Coronary artery (tissue), 2 donors: ENCODE results near the gene TOX4.

Experiments used
- DNase-seq: peaks from one replicate; pipeline ENCODE4 v3.0.0-alpha.2; 2017; ENCODE audit warnings: low spot score
- H3K27ac ChIP-seq, 2 donors: fragments of 200-600 bp; sonication (generic); one replicate each; pipeline ENCODE4 v1.5.1; 2016 to 2019
- H3K4me3 ChIP-seq: fragments of 200-600 bp; sonication (generic); 2 replicates; pipeline ENCODE4 v1.5.1; 2016; ENCODE audit warnings: mild to moderate bottlenecking, moderate library complexity
- TF ChIP-seq, protein P1 (sequence below): fragments of 200-600 bp; sonication (generic); IDR thresholded peaks from one replicate; pipeline ENCODE4 v1.5.1; 2019; ENCODE audit warnings: antibody characterized with exemption

Gene TOX4

GRCh38 chr14:21449899-21450216, 27.1 kb upstream of the TOX4 start:
- no peak for DNase-seq
- TF ChIP-seq, protein P1, sequence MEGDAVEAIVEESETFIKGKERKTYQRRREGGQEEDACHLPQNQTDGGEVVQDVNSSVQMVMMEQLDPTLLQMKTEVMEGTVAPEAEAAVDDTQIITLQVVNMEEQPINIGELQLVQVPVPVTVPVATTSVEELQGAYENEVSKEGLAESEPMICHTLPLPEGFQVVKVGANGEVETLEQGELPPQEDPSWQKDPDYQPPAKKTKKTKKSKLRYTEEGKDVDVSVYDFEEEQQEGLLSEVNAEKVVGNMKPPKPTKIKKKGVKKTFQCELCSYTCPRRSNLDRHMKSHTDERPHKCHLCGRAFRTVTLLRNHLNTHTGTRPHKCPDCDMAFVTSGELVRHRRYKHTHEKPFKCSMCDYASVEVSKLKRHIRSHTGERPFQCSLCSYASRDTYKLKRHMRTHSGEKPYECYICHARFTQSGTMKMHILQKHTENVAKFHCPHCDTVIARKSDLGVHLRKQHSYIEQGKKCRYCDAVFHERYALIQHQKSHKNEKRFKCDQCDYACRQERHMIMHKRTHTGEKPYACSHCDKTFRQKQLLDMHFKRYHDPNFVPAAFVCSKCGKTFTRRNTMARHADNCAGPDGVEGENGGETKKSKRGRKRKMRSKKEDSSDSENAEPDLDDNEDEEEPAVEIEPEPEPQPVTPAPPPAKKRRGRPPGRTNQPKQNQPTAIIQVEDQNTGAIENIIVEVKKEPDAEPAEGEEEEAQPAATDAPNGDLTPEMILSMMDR, result no peak
- no peak overlapping the region for H3K27ac ChIP-seq
- no peak overlapping the region for H3K4me3 ChIP-seq

DNA sequence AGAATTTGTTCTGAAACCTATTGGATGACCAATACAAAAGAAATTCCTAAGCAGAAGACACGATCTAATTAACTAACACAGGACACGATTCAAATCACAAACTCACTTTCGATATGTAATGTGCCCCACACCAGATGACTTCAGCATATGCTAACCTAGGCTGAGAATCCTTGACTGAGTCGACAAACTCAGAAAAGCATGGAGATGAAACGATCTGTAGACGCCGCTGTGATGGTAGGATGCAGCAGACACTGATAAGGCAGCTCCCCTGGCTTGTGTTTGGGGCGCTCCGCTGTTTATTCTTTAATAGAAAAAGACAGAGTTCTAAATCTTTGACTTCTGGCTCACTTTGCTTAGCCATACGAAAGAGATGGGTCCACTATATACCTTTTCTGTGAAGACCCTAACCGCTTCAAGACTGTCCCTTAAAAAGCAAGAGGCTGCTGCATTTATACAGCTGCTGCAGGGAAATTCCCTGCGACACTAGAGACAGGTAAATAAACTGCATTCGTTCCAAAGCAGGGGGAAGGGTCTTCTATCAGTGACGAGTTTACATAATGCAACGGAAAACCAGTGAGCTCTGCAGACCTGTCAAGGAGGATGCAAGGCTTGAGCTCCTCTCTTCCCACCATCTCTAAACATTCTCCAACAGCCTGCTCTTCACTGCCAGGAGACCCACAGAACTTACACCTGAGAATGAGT, 22.0 kb upstream of the TOX4 start:
- no peak for DNase-seq
- peak overlapping the region; percentile 92 for H3K4me3 ChIP-seq
- no peak overlapping the region for H3K27ac ChIP-seq
- TF ChIP-seq, protein P1, result no peak

- TF ChIP-seq, protein P1, result no peak
- DNase-seq, result no peak
- H3K27ac ChIP-seq, result peak overlapping the region; percentile 97 to 98
- H3K4me3 ChIP-seq, result peak overlapping the region; percentile 92
Measured at GRCh38 chr14:21455592-21455911, 21.4 kb upstream of the TOX4 start.

- peak; percentile 100 for DNase-seq
- TF ChIP-seq, protein P1, result peak; percentile 45
- H3K4me3 ChIP-seq, result peak within 1 kb of the TSS; percentile 92
- H3K27ac ChIP-seq, result peak within 1 kb of the TSS; percentile 97 to 98
Measured at GRCh38 chr14:21455912-21456667, 20.9 kb upstream of the TOX4 start, which contains the start of gene CHD8. Gene CHD8 (minus strand): TSS chr14:21456123. CDS start chr14:21431643, 24,480 bp downstream.

GRCh38 chr14:21467616-21468015, 9.4 kb upstream of the TOX4 start:
- Histone ChIP-seq H3K4me3 (no peak overlapping the region), H3K27ac (no peak overlapping the region)
- TF ChIP-seq, protein P1, result no peak
- DNase-seq, result no peak

DNA sequence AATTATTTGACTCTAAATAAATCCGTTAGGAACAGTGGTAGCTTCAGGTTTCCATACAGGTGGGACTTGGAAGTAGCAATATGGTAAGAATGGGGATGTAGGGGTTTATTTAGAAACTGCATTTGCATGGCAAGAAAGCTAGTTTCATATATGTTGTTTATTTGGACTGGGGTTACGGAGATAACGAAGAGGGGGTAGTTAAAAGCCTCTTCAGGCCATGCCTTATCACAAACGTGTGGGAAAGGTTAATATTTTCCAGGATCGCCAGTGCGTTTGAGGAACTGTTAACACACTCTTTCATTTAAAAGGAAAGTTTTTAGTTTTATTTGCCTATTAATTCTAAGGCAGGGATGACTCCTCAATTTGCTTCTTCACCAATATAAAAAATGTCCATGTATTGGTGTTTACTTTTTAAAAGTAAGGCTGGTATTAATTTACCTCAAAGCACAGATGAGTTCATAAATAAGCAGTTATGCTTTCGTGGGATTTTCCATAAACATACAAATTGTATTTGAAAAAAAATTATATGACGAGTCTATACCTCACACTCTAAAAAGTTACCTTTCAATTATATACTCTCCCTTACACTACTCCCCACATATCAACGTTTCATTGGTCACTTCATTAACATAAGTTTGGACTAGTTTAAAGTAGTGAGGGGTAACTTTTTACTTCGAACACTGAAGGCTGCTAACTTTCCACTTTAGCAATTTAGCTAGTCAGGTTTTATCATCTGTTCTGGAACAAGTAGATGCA, 1.1 kb upstream of the TOX4 start:
- DNase-seq, result no peak
- peak overlapping the region; percentile 93 for H3K27ac ChIP-seq
- TF ChIP-seq, protein P1, result no peak
- peak overlapping the region; percentile 95 for H3K4me3 ChIP-seq
